Limb (tissue), 2 donors: ENCODE measurements around the gene UBTF.

ENCODE experiments used
- DNase-seq, 2 donors: peaks; one replicate each; pipeline ENCODE4 v3.0.0-alpha.2; 2016; ENCODE audit errors: extremely low spot score in 2 of 2

UBTF gene

DNA sequence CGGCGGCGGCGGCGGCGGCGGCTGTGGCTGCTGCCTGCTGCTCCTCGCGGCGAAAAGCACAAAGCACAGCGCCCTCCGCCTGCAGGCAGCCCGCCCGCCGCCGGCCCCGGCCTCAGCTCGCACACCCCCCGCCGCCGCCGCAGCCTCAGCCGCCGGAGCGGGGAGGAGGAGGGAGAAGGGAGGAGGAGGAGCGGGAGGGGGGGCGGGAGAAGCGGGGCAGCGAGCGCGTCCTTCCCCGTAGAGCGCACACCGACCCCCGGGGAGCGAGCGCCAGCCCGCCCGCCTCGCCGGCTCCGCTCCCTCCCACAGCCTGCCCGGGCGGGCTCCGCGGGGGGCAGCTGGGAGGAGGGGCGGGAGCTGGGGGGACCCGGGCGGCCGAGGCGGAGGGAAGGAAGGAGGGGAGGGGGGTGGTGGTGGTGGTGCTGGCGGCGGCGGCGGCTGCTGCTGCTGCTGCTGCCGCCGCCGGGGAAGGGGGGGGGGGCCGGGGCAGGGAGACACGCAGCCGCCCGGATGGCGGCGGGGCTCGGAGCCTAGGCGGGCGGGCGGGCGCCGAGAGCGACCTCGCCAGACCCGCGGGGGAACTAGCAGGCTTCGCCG lies at the start of gene UBTF:
Gene UBTF (minus strand): TSS at position 60 of the 597 bp plus-strand sequence. CDS start 1,446 bp downstream, outside the sequence.
- peak; percentile 58 to 91 for DNase-seq

- DNase-seq: no peak
Observed at GRCh38 chr17:44268709-44269534, 49.4 kb upstream of the UBTF start.

GRCh38 chr17:44267818-44268490 lies 48.5 kb upstream of the UBTF start, which contains the start of gene SLC4A1:
SLC4A1 (minus strand) TSS chr17:44268135; CDS start chr17:44262866, 5,269 bp downstream.
- DNase-seq: no peak

DNA sequence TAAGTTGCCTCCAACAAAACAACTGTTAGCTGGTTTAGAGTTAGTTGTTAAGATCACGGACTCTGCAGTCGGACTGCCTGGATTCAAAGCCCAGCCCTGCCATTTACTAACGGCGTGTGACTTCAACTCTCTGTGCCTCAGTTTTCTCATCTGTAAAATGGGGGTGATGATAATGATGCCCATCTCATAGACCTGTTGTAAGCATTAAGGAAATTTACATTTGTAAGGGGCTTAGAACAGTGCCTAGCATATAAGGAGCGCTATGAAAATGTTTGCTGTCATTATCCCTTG lies 47.6 kb upstream of the UBTF start:
- no peak for DNase-seq

- DNase-seq: no peak
Observed at GRCh38 chr17:44266402-44267164, 47.1 kb upstream of the UBTF start.

GRCh38 chr17:44263345-44263902 lies 43.9 kb upstream of the UBTF start:
- DNase-seq: no peak

- no peak for DNase-seq
Observed at GRCh38 chr17:44262654-44263225, 43.3 kb upstream of the UBTF start.

DNA sequence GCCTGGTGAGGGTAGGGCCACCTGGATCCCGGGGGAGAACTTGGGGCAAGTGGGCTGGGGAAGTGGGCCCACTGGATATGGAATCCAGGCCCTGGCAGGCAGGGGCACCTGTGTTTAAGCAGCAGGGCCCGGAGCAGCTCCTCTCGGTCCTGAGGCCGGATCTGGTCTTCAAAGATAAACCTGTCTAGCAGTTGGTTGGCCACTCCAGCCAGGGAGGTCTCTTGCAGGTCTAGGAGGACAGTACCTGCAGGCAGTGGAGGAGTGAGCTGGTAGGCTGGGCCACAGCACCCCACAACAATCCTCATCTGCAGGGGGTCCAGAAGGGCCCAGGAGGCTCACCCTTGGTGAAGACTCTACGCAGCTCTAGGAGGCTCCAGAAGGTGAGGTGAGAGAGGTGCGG lies 40.8 kb upstream of the UBTF start:
- DNase-seq: no peak

GRCh38 chr17:44258811-44259351 lies 39.4 kb upstream of the UBTF start:
- DNase-seq: no peak

- DNase-seq: no peak
Observed at GRCh38 chr17:44257815-44258760, 38.6 kb upstream of the UBTF start.

DNA sequence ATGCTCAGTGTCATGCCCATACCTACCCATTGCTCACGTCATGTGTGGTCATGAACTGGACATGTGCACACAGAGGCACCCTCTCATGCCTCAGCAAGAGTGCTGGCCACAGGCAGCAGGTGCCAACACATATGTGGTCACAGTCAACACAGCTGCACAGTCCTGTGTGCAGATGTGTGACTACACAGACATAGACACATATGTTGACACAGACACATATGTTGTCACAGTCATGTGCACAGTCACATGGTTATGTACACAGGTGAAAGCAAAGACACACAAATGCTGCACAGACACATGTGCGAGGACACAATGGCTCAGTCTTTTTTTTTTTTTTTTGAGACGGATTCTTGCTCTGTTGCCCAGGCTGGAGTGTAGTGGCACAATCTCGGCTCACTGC lies 37.2 kb upstream of the UBTF start:
- DNase-seq: no peak

GRCh38 chr17:44255915-44256314 lies 36.4 kb upstream of the UBTF start:
- DNase-seq: no peak

- no peak for DNase-seq
Observed at GRCh38 chr17:44254361-44255095, 35.1 kb upstream of the UBTF start.

DNA sequence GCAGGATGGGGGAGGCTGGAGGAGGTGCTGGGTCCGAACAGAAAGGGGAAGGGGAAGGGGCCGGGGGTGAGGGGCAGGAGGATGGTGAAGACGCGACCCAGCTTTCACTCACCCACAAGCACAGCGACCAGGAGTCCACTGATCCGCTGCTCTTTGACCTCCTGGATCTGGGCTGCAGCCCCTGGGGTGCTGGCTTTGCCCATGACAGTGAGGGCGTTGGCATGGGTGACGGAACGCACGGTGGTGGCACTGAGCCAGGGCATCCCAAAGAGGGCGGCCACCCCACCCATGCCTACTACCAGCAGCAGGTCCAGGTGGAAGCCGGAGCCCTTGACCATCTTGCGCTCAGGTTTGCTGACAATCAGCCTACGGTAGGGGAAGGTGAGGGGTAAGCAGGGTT lies 33.5 kb upstream of the UBTF start:
- no peak for DNase-seq

DNA sequence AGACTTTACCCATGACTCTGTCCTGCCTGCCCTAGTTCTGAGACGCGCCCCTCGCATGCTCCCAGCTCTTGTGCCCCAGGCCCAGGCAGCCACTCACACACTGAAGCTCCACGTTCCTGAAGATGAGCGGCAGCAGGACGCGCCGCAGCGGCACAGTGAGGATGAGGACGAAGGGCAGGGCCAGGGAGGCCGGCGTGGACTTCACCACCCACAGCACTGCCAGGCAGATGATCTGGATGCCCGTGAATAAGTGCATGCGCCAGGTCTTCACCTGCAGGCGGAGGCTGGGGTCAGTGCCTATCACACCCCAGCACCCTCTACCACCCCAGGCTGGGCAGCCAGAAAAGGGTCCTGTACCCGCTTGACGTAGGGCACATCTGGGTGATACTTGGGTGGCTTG lies 31.6 kb upstream of the UBTF start:
- no peak for DNase-seq

DNA sequence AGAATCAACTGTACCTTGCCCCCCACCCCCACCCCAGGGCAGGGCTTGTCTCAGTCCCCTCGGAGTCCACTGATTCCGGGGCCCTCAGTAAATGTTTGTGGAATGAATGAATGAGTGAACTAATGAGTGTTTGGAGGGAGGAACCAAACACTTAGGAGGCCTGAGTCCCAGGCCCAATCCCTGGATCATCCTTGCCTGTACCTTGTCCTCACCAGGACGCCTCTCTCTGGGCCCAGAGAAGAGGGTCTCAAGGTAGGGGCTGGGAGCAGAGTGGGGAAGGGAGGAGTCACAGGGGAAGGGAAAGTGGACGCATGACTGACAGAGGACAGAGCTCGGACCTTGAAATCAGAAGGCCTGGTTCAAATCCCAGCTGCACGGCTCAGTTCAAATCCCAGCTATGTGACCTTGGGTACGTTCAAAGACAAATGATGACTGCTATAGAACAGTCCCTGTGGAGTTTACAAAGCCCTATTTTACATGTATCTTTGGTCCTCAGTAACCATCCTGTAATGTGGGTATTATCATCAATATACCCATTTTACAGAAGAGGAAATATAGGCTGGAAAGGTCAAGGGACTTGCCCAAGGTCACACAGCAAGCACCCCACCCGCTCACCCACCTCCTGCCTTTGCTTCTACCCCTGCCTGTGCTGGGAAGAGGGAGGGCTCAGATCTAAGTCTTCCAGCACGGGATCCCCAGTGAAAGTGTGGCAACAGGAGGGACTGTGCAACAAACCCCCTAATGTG lies 30.2 kb upstream of the UBTF start:
- DNase-seq: no peak

DNA sequence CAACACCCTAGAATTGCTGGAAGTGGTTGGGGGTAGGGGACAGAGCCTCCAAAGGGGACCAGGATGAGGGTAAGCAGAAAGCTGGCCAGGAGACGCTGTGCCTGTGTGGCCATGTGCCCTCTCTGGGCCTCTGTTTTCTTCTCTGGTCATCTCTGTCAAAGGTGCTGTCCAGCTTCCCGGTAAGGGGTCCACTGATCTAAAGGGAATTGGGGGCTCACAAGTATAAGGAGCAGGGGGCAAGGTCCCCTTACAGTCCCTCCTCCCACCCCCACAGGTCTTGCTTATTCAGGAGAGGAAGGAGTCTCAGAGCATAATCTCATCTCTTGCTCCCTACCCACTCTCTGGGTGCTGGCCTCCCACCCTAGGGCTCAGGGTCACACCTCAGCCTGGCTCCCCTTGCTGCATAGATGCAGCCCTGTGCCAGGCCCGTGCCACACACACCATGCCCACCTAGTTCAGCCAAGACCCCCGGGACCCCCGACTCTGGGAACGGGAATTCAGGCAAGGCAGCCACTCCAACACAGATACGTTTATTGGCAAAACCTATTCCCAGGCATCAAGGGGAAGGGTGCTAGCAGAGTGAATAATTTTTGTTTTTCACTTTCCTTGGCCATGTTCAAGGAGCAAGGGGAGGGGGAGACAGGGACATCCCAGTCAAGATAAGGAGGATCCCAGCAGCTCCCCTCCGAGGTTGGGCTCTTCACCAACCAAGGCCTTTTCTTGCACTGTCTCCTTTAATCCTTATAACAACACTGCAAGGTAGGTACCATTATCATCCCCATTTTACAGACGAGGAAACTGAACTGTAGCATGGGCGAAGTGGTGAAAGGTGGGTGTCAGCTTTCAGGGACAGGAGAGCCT lies 28.6 kb upstream of the UBTF start:
- DNase-seq: no peak
